Liver (tissue), 9 donors: ENCODE measurements around the gene LRRFIP2. TPM values are rescaled to one million over a fixed set of nuclear protein-coding genes. Genes with fewer than 3 reads are reported as not detected.

Experiments used
- DNase-seq: peaks from one replicate; pipeline ENCODE4 v3.0.0-alpha.2; 2017; ENCODE audit warnings: low spot score
- H3K27ac ChIP-seq, 2 donors: one replicate each; pipeline ENCODE4 v1.7.0; 2013; ENCODE audit warnings: inconsistent platforms in 2 of 2, low read length in 2 of 2, control low read depth in 1 of 2, low read depth in 1 of 2, mild to moderate bottlenecking in 1 of 2
- H3K27me3 ChIP-seq, 4 donors: one replicate each; pipeline versions ENCODE4 v1.6.1 to v1.7.0; 2013; ENCODE audit warnings: low read length in 3 of 4, inconsistent platforms in 1 of 4, mild to moderate bottlenecking in 1 of 4, moderate library complexity in 1 of 4; ENCODE audit not compliant: control insufficient read depth in 4 of 4, insufficient read depth in 4 of 4
- H3K36me3 ChIP-seq, 4 donors: one replicate each; pipeline versions ENCODE4 v1.6.1 to v1.7.0; 2013; ENCODE audit warnings: low read length in 3 of 4, mild to moderate bottlenecking in 3 of 4, low read depth in 1 of 4, moderate library complexity in 1 of 4; ENCODE audit not compliant: control insufficient read depth in 4 of 4, insufficient read depth in 3 of 4
- H3K4me1 ChIP-seq, 4 donors: one replicate each; pipeline versions ENCODE4 v1.6.1 to v1.7.0; 2013; ENCODE audit warnings: low read length in 3 of 4, mild to moderate bottlenecking in 3 of 4, moderate library complexity in 1 of 4; ENCODE audit not compliant: control insufficient read depth in 4 of 4, insufficient read depth in 4 of 4
- H3K4me3 ChIP-seq, 3 donors: one replicate each; pipeline versions ENCODE4 v1.6.1 to v1.7.0; 2013; ENCODE audit warnings: low read length in 3 of 3, control low read depth in 1 of 3, low read depth in 1 of 3, mild to moderate bottlenecking in 1 of 3
- H3K9ac ChIP-seq, 2 donors: one replicate each; pipeline ENCODE4 v1.7.0; 2013; ENCODE audit warnings: low read length in 2 of 2, mild to moderate bottlenecking in 2 of 2, moderate library complexity in 2 of 2, control low read depth in 1 of 2, low read depth in 1 of 2
- H3K9me3 ChIP-seq, 4 donors: one replicate each; pipeline versions ENCODE4 v1.6.1 to v1.7.0; 2013; ENCODE audit warnings: low read length in 3 of 4; ENCODE audit not compliant: control insufficient read depth in 4 of 4
- CTCF ChIP-seq: fragments of 150-350 bp; IDR thresholded peaks from 2 replicates; pipeline ENCODE4 v1.5.1; 2017; ENCODE audit warnings: improper control_type of control experiment, low read depth, low read length; ENCODE audit not compliant: missing input control
- EGR1 ChIP-seq, 2 donors: IDR thresholded peaks; 2 replicates each; pipeline ENCODE4 v1.6.1; 2016 to 2018; ENCODE audit warnings: antibody characterized with exemption in 2 of 2, low read depth in 2 of 2
- FOXA1 ChIP-seq: IDR thresholded peaks from 2 replicates; pipeline ENCODE4 v1.6.1; 2016; ENCODE audit warnings: antibody characterized with exemption
- FOXA2 ChIP-seq: IDR thresholded peaks from 2 replicates; pipeline ENCODE4 v1.6.1; 2016; ENCODE audit warnings: antibody characterized with exemption
- GABPA ChIP-seq, 2 donors: IDR thresholded peaks in 1 of 2; conservative IDR thresholded peaks in 1 of 2; 2 replicates each; pipeline ENCODE4 v1.6.1; 2016; ENCODE audit warnings: antibody characterized with exemption in 2 of 2, mild to moderate bottlenecking in 1 of 2, moderate library complexity in 1 of 2
- HNF4A ChIP-seq, 2 donors: conservative IDR thresholded peaks; 2 replicates each; pipeline ENCODE4 v1.6.1; 2016; ENCODE audit warnings: antibody characterized with exemption in 2 of 2, mild to moderate bottlenecking in 2 of 2
- HNF4G ChIP-seq: IDR thresholded peaks from 2 replicates; pipeline ENCODE4 v1.6.1; 2016; ENCODE audit warnings: antibody characterized with exemption
- JUND ChIP-seq, 2 donors: IDR thresholded peaks; 2 replicates each; pipeline ENCODE4 v1.6.1; 2016; ENCODE audit warnings: antibody characterized with exemption in 2 of 2
- MAX ChIP-seq: IDR thresholded peaks from 2 replicates; pipeline ENCODE4 v1.6.1; 2016; ENCODE audit warnings: antibody characterized with exemption
- NR2F2 ChIP-seq: IDR thresholded peaks from 2 replicates; pipeline ENCODE4 v1.6.1; 2016; ENCODE audit warnings: antibody characterized with exemption
- RAD21 ChIP-seq, 2 donors: IDR thresholded peaks; 2 replicates each; pipeline ENCODE4 v1.6.1; 2016; ENCODE audit warnings: antibody characterized with exemption in 2 of 2, mild to moderate bottlenecking in 2 of 2
- REST ChIP-seq: IDR thresholded peaks from 2 replicates; pipeline ENCODE4 v1.6.1; 2016; ENCODE audit warnings: antibody characterized with exemption, mild to moderate bottlenecking
- RXRA ChIP-seq, 2 donors: IDR thresholded peaks; 2 replicates each; pipeline ENCODE4 v1.6.1; 2017 to 2018; ENCODE audit warnings: antibody characterized with exemption in 2 of 2, mild to moderate bottlenecking in 1 of 2
- SP1 ChIP-seq: IDR thresholded peaks from 2 replicates; pipeline ENCODE4 v1.6.1; 2018; ENCODE audit warnings: antibody characterized with exemption, mild to moderate bottlenecking
- TAF1 ChIP-seq: conservative IDR thresholded peaks from 2 replicates; pipeline ENCODE4 v1.6.1; 2016; ENCODE audit warnings: antibody characterized with exemption, mild to moderate bottlenecking
- YY1 ChIP-seq: IDR thresholded peaks from 2 replicates; pipeline ENCODE4 v1.6.1; 2016; ENCODE audit warnings: antibody characterized with exemption, mild to moderate bottlenecking
- ZBTB33 ChIP-seq: IDR thresholded peaks from 2 replicates; pipeline ENCODE4 v1.6.1; 2016; ENCODE audit warnings: antibody characterized with exemption
- WGBS: extraction: QIAGEN DNeasy Blood & Tissue Kit; methylation state at CpG from one replicate; pipeline ENCODE4 v1.1.7; 2013; 5-methylcytosine and 5-hydroxymethylcytosine counted together
- polyA plus RNA-seq, 2 donors: library from polyadenylated mRNA; stranded (reverse) in 1 of 2; unstranded in 1 of 2; fragments of 200-250 nt in 1 of 2; fragments of >200 nt in 1 of 2; fragmentation: Nextera tagmentation in 1 of 2; extraction: Ambion mirVana in 1 of 2; gene quantifications; one replicate each; pipeline versions ENCODE4 v1.2.1 to v1.2.3, GENCODE V29; 2013 to 2015
- total RNA-seq, 2 donors: library from RNA; depleted of rRNA; stranded (reverse); fragments of >200 nt; gene quantifications; one replicate each; pipeline ENCODE4 v1.2.3, GENCODE V29; 2014
- TF ChIP-seq, protein P1 (sequence below): IDR thresholded peaks from 2 replicates; pipeline ENCODE4 v1.6.1; 2016; ENCODE audit warnings: antibody characterized with exemption
- donor health status: healthy.
- donor health status: healthy.
- donor health status: healthy.
- donor health status: healthy.
- donor health status: healthy.

LRRFIP2 gene
- total and polyA plus RNA-seq, 4 donors = 22.6 to 56.9 (median 39.8) TPM

DNA sequence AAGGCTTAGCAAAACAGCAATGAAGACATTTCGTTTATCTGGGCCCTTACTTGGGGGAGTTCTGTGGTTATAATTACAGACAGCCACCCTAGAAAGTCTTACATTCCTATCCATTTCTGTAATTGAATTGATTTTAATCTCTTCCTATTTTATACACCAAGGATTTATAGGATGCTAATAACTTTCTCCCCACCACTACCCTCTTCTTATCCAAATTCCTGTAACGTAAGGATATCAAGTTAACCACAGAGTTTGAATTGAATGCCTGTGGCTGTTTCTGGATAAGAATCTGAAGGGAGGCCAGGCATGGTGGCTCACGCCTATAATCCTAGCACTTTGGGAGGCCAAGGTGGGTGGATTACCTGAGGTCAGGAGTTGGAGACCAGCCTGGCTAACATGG is 102.5 kb downstream of the LRRFIP2 start:
- Histone ChIP-seq H3K4me1 (peaks cover 0 to 2% (median 0%) of the 10 kb centered on the region in 4 donors), H3K36me3 (peaks cover 0 to 36% (median 18%) of the 10 kb centered on the region in 4 donors), H3K27ac (no peak overlapping the region), H3K9ac (no peak overlapping the region), H3K27me3 (no peaks in the 10 kb centered on the region), H3K9me3 (no peaks in the 10 kb centered on the region), H3K4me3 (no peak overlapping the region)
- 93% methylated on average over 3 of the region's 3 CpGs for WGBS
- DNase-seq = no peak
- TF ChIP-seq MAX = no peak
- TF ChIP-seq JUND (IDR thresholded peaks at IDR 0.05) = no peak
- no peak for TF ChIP-seq EGR1 (IDR thresholded peaks at IDR 0.05; ENCODE audit: low read depth in 2 of 2)
- no peak for TF ChIP-seq FOXA2
- no peak for TF ChIP-seq CTCF
- TF ChIP-seq, protein P1, sequence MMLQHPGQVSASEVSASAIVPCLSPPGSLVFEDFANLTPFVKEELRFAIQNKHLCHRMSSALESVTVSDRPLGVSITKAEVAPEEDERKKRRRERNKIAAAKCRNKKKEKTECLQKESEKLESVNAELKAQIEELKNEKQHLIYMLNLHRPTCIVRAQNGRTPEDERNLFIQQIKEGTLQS = no peak
- TF ChIP-seq SP1 = no peak
- no peak for TF ChIP-seq RAD21 (IDR thresholded peaks at IDR 0.05)
- TF ChIP-seq TAF1 = no peak
- no peak for TF ChIP-seq HNF4A (conservative IDR thresholded peaks at IDR 0.05)
- no peak for TF ChIP-seq GABPA (IDR thresholded peaks at IDR 0.05 in 1 of 2, conservative IDR thresholded peaks at IDR 0.05 in 1 of 2)
- no peak for TF ChIP-seq RXRA (IDR thresholded peaks at IDR 0.05)
- TF ChIP-seq ZBTB33 = no peak
- no peak for TF ChIP-seq HNF4G
- TF ChIP-seq REST = no peak

GRCh38 chr3:37068031-37068430 is 106.4 kb downstream of the LRRFIP2 start:
- Histone ChIP-seq H3K4me1 (peaks cover 0 to 3% (median 0%) of the 10 kb centered on the region in 4 donors), H3K36me3 (peaks cover 4 to 38% (median 22%) of the 10 kb centered on the region in 4 donors), H3K27ac (no peak overlapping the region), H3K9me3 (no peaks in the 10 kb centered on the region), H3K9ac (no peak overlapping the region), H3K27me3 (no peaks in the 10 kb centered on the region), H3K4me3 (no peak overlapping the region)
- no peak for DNase-seq
- 96% methylated on average over 1 of the region's 1 CpG for WGBS
- TF ChIP-seq RAD21 (IDR thresholded peaks at IDR 0.05) (no peak), NR2F2 (no peak), YY1 (no peak), HNF4G (no peak), TAF1 (no peak), MAX (no peak), JUND (IDR thresholded peaks at IDR 0.05) (no peak), FOXA1 (no peak), CTCF (no peak), RXRA (IDR thresholded peaks at IDR 0.05) (no peak), EGR1 (IDR thresholded peaks at IDR 0.05; ENCODE audit: low read depth in 2 of 2) (no peak)
- TF ChIP-seq, protein P1 = no peak
